GM20431 (cell line): ENCODE data around the gene TMED4.
"Not testable (repeated sequence)": the region's sequence is repeated elsewhere in the genome, so short reads cannot be mapped to it uniquely, and the experiment has no call there.

ENCODE experiments used
- in situ Hi-C: fragments of 300-500 bp; cut with MseI, MboI; formaldehyde crosslinking; loops from one replicate; pipeline ENCODE4 v1.15.0; 2020; ENCODE audit warnings: low sequenced_read_pairs; ENCODE audit not compliant: unreplicated experiment

The TMED4 gene

DNA sequence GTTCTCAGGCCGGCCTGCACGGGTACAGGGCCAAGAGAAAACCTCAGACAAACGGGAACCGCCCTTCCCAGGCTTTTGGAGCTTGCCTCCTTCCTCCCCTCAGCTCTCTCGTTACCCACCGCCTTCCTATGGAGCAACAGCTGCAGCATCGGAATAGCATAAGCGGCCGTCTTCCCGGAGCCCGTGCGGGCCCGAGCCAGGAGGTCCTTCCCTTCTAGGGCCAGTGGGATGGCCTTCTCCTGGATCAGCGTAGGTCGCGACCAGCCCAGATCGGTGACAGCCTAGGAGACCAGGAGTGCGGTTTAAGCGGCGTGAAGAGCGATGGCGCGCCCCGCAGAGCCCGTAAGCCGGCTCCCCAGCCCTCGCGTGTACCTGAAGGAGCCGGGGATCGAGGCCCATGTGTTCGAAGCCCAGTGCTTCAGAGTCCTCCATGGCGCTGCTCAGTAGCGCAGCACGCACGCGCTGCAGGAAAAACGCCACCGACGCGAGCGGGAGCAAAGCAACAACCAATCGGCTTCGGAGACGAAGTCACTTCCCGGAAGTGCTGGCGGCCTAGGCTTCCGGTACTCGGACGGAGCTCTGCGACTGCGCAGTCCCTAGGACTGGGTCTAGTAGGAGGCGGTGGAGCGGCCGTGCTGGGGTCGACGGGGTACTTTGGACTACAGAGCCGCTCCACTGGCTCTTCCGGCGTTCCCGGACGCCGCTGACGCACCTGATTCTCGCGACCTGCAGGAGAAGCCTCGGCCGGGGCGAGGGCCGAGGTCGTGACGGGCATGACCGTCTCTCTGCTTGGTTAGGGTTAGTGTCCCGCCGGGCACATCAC, 8.4 kb downstream of the TMED4 start, which contains the start of gene DDX56:
Gene DDX56, minus strand, starts transcription at position 445 of the 823 bp plus-strand sequence. Its CDS starts 13 bp downstream, at position 432.
- in situ Hi-C loops: no loop called here

GRCh38 chr7:44572771-44573170, 9.3 kb downstream of the TMED4 start:
- in situ Hi-C loops: no loop called here

DNA sequence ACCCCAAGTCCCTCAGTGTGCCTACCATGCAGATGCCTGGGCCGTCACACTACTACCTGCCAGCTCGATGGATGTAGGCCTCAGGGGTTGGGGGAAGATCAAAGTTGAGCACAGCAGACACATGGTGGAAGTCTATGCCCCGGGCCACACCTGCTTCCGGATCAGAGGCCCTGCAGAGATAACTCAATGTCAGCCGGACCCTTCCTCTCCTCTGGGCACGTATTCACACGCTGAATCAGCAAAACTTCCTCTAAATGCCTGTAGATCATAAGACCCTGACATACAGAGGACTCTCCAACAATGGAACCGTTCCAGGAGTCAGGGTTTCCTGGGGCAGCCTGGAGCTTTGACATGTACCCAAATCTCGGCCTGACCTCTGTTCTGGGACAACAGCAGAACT, 12.1 kb downstream of the TMED4 start:
- in situ Hi-C loops: no loop called here

DNA sequence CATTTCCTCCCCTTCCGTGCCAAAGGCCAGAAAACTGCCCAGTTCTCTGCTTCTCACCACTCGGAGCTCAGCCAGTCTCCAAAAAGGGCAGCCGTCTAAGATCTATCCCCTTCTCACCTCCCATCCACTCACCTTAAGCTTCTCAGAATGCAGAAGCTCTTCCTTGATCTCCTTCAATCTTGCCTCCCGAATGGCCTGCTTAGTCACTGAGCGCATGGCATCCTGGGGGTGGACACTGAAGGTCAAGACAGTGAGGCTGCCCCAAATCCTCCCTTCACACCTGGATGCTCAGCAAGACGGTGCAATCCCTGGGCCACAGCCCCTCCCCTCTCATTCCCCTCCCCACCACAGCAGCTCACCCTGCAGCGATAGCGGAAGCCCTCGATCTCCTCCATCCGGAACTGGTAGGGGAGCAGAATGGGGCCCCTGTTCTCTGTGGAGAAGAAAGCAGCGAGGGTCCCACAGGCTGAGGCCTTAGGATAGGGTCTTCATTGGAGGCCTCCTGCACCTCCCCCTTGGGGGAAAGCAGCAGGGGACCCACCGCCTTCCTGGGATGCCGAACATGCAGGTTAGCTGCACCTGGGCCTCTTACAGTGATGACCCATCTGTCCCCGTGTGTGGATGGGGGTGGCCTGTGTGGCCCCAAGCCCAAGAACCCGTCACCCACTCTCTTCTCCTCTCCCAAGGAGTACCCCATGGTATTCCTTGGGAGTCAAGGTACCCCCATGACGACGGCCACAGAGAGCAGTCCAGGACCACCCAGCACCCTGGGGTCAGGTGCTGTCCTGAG, 13.1 kb downstream of the TMED4 start:
- in situ Hi-C loops: no loop called here

GRCh38 chr7:44567884-44568283, 14.1 kb downstream of the TMED4 start:
- in situ Hi-C loops: no loop called here

DNA sequence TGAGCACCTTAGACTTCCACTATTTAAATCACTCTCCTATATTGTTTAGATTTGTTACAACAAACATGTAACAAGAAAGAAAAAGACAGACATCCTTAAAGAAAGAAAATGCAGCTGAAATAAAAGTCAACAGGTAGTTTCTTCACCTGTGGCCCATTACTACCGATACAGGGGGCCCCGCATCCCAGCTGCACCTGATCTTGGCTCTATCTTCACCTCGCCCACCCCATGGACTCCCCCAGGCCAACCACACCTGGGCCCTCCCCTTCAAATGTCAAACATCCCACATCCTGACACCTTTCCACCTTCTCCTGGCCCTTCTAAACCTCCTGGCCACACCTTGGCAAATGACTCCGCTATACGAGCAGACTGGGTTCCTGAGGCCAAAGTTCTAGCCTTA, 15.4 kb downstream of the TMED4 start:
- in situ Hi-C loops: no loop called here

DNA sequence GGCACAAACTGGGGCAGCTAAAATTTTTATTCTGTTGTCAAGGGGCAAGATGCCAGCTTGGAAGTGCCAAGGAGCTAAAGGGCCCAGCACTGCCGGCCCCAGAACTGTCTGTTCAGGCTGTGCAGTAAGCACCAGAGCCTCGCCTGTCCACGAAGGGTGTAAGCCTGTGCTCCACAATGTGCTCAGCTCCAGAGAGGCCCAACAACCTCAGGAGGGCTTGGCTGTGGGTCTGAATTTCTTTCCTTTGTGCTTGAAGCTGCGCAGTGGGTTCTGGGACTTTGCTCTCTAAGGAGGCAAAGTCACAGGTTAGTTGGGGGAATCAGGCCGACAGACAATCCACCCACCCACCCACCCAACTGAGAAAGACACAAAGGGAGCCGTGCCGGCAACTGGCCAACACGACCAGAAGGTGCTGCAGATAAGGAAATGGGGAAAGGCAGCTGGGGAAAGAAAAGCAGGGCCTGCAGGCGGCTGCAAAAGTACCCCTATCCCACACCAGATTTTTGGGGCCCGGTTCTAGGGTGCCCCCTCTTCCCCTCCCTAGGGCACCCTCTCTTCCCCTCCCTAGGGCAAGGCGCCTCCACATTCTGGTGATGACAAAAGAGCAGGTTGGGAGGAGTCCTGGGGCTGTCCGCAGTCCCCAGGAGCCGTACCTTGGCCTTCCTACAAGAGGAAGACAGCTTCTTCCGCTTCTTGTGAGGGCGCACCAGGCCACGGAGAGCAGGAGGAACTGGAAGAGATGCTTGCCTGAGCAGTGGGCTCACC, 16.1 kb downstream of the TMED4 start:
- in situ Hi-C loops: no loop called here

- in situ Hi-C loops: no loop called here
Observed at GRCh38 chr7:44565097-44565794, 16.8 kb downstream of the TMED4 start.

DNA sequence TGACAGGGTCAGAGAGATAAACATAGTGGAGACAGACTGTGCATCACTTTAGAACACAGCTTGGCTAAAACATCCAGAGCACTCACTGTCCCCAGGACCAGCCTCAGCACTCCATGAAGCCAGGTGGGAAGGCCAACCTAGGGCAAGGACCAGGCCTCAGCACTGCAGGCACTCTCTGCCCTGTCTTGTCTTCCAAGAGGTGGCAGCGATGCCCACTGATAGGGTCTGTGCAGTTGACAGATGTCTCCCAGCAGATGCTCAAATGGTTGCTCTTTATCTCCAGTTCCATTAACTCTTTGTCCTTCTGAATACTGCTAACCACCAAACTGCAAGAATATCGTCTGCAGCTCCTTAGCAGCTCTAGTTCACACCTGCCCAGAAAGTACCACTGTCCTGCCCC, 17.4 kb downstream of the TMED4 start:
- in situ Hi-C loops: no loop called here

- in situ Hi-C loops: no loop called here
Observed at GRCh38 chr7:44563171-44563679, 18.8 kb downstream of the TMED4 start.

- in situ Hi-C loops: not testable (repeated sequence)
Observed at GRCh38 chr7:44562622-44562962, 19.4 kb downstream of the TMED4 start.

- in situ Hi-C loops: no loop called here
Observed at GRCh38 chr7:44561962-44562621, 19.9 kb downstream of the TMED4 start.

DNA sequence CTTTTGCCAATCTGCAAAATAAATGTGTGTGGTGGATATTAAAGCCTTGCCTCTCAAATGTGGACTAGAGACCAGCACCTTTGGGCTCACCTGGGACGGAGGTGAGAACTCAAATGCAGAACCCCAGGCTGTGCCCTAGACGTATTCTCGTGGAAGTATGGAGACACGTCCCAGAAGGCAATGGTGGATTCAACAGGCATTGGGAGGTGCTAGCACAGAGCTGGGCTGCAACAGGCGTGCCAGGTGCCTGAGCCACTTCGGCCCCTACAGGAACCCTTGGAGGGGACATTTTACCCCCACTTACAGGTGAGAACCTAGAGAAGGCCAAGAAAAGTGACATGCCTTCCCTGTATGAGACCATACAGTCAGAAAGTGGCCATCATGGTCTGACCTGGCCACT, 20.6 kb downstream of the TMED4 start:
- in situ Hi-C loops: no loop called here

DNA sequence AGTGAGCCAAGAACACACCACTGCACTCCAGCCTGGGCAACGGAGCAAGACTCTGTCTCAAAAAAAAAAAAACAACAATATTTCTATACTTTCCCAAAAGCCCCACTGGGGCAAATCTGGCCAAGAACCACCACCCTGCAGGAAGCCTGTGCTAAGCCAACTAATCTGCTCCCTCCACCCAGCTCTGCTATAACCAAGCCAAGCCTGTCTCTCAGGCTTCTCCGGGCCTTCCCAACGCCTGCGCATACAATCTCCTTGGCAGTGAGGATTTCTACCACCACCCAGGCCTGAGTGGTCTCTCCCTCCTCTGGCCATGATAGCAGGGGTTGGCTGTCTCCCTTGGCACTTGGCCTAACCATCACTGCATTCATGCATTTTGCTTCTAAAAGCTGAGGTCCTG, 22.5 kb downstream of the TMED4 start:
- in situ Hi-C loops: no loop called here

DNA sequence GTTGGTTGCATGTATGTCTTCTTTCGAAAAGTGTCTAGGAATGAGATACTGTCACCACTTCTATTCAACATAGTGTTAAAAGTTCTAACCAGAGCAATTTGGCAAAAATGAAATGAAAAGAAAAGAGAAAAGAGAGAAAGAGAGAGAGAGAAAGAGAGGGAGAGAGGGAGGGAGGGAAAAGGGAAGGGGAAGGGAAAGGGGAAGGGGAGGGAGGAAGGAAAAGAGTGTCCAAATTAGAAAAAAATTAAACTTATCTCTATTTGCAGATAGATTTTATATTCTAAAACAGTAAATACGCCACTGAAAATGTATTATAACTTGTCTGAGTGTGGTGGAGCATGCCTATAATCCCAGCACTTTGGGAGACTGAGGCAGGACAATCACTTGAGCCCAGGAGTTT, 24.5 kb downstream of the TMED4 start:
- in situ Hi-C loops: no loop called here

DNA sequence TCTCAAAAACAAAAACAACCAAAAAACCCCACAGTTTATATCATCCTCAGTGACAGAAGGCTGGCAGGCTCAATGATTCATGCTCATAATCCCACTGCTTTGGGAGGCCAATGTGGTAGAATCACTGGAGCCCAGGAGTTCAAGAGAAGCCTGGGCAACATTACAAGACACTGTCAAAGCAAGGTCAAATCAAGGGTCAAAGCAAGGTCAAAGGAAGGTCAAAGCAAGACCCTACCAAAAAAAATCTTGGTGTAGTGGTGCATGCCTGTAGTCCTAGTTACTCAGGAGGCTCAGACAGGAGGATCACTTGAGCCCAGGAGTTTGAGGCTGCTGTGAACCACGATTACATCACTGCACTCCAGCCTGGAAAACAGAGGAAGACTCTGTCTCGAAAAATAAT, 26.7 kb downstream of the TMED4 start:
- in situ Hi-C loops: no loop called here

DNA sequence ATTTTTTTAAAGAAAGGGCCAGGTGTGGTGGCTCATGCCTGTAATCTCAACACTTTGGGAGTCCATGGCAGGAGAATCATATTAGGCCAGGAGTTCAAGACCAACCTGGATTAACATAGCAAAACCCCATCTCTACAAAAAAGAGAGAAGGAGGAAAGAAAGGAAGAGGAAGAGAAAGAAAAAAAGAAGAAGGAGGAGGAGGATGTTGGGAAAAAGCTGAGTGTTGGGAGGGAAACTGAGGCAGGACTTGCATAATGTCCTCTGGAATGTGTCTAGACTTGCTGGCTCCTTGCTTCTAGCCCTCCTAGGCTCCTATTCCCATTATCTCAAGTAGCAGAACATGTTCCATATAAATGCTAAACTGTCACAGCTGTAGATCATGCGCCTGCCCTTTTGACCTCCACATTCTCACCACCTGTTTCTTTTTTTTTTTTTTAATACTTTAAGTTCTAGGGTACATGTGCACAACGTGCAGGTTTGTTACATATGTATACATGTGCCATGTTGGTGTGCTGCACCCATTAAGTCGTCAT, 29.5 kb downstream of the TMED4 start:
- in situ Hi-C loops: not testable (repeated sequence)

DNA sequence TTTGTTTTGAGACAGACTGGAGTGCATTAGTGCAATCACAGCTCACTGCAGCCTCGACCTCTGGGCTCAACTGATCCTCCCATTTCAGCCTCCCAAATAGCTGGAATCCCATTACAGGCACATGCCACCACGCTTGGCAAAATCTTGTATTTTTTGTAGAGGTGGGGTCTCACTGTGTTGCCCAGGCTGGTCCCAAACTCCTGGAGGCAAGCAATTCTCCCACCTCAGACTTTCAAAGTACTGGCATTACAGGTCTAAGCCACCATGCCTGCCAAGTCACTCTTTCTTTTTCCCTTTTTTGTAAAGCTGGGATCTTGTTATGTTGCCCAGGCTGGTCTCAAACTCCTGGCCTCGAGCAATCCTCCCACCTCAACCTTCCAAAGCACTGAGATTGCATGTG, 32.6 kb downstream of the TMED4 start:
- in situ Hi-C loops: no loop called here

DNA sequence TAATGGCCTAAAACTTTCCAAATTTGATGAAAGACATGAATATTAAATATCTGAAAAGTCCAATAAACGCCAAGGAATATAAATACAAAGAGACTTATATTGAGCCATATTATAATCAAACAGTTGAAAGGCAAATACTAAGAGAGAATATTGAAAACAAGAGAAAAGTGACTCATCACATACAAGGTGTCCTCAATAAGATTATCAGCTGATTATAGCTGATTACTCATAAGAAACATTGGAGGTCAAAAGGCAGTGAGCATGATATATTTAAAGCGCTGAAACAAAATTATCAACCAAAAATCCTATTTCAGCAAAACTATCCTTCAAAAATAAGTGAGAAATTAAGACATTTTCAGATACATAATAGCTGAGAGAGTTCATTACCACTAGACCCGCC, 33.1 kb downstream of the TMED4 start:
- in situ Hi-C loops: no loop called here
